Stimulated activated CD4-positive, alpha-beta T cell treated with anti-CD3 and anti-CD28 coated beads, Interleukin-2, amount 100 ng/mL, for 24 hours (primary cell): ENCODE measurements around the gene CYBA.
"Not testable (repeated sequence)": the region's sequence is repeated elsewhere in the genome, so short reads cannot be mapped to it uniquely, and the experiment has no call there.

Experiments used
- DNase-seq, 2 donors: peaks; one replicate each; pipeline ENCODE4 v3.0.0-alpha.2; 2020

CYBA gene

DNA sequence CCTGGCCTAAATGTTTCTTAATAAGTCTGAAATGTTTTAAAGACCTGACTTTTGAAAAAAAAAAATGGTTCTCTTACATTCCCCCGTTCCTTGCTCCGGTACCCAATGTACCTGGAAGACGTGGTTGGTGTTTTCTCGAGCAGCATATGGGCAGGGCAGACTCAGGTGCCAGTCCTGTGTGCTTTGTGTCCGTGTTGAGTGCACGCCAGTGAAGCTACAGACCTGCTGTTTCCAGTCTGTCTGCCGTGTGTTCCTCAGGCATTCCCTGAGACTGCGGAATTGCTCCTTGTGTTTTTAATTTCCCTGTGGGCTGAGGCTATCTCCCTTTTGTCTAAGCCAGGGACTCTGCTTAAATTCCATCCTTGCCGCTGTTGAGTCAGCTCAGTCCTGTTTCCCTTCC lies 24.2 kb downstream of the CYBA start:
- DNase-seq = no peak

GRCh38 chr16:88624977-88625576 lies 25.8 kb downstream of the CYBA start:
- DNase-seq = no peak

DNA sequence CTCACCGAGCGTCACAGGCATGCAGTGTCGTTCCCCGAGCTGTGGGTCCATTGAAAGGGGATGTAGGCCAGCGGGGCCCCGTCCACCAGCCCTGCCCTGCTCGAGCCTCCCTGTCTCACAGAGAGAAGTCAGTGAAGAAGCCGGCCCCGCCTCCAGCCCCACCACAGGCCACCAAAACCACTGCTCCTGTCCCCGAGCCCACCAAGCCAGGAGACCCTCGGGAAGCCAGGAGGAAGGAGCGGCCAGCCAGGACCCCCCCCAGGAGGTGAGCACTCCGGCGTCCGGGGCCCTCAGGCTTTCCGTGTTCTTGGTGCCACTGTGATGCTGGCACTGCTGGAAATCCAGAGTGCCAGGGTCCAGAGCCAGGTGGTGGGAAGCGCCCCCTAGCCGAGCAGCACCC lies 26.4 kb downstream of the CYBA start:
- DNase-seq = no peak

- DNase-seq = no peak
Observed at GRCh38 chr16:88623858-88624257, 27.0 kb downstream of the CYBA start.

- DNase-seq = no peak
Observed at GRCh38 chr16:88622866-88623265, 28.0 kb downstream of the CYBA start.

DNA sequence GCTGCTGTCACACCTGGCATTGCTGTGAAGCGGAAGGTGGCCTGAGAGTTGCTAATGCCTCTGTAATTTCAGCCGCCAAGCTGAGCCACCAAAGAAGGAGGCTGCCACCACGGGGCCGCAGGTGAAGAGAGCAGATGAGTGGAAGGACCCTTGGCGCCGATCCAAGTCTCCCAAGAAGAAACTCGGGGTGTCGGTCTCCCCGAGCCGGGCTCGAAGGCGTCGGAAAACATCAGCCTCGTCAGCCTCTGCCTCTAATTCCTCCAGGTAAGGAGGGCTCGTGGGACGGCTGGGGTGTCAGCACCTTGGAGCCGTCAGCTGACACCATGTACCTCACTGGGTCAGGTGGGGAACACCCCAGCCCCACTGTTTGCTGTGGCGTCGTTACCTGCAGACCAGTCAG lies 28.7 kb downstream of the CYBA start:
- DNase-seq = no peak

- DNase-seq = peak in 1 of 2 donors; percentile 53
Observed at GRCh38 chr16:88619859-88620815, 30.7 kb downstream of the CYBA start.

DNA sequence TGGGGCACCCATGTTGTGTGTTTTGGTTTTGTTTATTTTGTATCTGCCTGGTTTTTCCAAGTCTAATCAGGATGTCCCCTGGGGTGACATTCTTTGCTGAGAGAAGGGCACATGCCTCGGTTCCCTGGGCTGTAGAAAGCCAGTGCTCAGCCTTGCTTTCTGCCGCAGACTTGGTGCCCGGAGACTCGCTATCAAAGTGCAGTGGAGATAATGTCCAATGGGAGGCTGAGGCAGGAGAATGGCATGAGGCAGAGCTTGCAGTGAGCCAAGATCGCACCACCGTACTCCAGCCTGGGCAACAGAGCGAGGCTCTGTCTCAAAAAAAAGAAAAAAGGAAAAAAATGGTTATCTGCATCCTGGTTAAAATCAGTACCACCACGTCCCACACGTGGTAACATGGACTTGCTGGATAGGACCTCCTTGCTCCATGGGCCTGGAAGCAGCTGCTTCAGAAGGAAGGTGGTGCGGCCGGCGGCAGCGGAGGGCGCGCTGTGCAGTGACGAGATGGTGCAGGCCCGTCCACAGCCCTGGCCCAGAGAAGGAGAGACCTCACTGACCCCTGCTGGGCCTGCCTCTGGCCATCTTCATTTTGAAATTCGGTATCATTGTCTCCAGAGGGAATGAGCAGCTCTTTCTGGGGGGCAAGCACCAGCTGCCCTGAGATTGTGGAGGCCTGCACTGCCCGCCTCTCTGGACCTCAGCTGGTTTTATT lies 31.7 kb downstream of the CYBA start:
- DNase-seq = no peak

DNA sequence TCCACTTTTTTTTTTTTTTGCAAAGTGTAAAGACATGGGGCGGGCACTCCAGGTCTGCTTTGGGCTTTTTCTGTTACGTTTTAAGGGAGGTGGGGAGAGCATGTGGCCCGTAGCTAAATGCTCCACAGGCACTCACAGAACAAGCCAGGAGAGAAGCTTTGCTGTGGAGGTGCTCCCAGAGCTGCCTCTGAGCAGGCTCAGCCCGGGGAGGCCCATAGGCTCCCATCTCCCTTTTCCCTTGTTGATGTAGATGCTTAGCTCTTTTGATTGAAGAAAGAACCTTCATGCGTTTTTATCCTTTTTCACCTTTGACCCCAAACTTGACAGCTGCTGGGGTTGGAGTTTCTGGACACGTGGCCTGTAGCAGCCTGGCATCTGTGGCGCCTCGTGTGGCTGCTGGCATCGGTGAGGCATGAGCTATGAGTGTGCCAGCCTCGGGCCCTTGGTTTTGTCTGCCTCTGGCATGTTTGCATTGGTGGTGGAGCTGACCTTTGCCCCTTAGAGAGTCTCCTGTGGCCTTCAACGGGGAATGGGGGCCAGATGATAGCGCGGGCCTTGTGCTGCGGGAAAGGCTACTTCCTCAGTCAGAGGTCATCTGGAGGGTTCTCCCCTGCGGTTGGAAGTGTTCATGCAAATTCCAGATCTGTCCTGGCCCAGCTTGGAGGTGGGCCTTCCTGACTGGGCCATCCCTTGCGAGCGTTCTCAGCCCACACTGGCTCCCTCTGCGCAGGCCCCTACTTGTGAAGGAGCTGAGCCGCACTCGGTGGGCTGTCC lies 32.5 kb downstream of the CYBA start:
- DNase-seq = no peak

DNA sequence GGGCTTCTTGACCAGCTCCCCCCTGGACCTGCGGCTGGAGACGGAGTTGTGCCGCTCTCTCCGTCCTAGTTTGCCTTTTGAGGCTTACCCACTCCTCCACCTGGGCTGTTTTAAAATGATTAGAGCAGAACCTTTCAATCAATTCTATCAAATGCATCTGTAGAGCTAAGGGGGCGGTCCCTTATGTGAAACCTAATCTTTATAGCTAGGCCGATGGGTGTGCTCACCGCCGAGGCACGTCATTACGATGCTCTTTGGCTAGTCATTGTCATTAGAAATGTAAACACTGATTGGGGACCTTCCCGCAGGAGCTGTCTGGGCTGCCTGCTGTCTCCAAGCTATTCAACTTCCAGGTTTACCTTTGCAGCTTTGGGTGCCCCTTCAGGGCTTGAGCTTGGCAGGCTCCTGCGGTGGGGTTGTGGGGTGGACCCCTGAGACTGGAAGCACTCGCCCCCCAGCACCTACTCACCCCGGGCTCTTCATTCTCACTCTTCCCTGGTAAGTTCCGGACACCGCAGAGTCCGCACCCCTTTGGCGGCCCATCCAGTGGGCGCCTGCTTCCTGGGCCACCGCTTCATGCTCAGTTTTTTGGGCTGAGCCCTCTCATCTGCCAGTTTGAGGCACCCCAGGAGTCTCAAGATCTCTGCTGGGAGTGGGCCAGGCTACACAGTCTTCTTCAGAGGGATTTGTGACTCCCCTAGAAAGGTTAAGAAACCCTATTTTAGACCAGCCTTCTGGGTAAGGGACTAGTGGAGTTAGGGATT lies 33.4 kb downstream of the CYBA start:
- no peak for DNase-seq

DNA sequence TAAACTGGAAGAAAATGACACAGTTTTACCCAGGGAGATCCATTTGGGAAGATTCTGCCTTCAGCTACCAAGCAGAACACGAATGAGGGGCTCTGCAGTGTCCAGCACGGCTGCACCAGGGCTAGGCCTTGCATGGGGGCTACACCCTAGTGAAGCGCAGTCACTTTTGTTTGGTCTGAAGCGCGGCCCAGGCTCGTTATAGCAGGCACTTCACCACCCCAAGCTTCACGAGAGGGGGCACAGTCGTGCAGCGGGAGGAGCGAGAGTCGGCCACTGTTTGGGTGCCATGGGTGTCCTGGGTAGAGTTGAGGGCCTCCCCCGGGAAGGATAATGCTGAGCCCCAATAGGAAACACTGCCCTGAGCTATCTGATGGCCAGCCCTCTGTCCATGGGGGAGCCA lies 34.1 kb downstream of the CYBA start:
- DNase-seq = no peak

DNA sequence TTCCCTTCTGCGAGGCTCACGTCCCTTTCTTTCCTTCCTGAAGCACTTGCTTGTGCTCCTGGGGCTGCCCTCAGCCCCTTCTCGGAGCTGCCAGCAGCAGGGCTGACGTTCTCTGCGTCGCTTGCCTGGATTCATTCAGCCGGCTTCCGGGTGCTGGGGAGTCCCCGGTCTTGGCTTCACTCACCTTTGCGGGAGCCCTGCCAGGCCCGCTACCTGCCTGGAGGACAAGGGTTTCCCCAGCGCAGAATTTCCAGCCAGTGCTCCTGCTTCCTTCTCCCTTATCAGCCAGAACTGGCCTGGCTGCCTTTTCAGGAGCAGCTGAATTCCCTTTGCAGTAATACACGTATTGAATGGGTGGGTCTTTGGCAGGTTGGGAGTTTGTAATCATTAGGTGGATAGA lies 34.5 kb downstream of the CYBA start:
- no peak for DNase-seq

GRCh38 chr16:88614818-88615580 lies 35.9 kb downstream of the CYBA start:
- no peak for DNase-seq

GRCh38 chr16:88613911-88614817 lies 36.7 kb downstream of the CYBA start:
- no peak for DNase-seq

GRCh38 chr16:88613293-88613692 lies 37.6 kb downstream of the CYBA start:
- no peak for DNase-seq

DNA sequence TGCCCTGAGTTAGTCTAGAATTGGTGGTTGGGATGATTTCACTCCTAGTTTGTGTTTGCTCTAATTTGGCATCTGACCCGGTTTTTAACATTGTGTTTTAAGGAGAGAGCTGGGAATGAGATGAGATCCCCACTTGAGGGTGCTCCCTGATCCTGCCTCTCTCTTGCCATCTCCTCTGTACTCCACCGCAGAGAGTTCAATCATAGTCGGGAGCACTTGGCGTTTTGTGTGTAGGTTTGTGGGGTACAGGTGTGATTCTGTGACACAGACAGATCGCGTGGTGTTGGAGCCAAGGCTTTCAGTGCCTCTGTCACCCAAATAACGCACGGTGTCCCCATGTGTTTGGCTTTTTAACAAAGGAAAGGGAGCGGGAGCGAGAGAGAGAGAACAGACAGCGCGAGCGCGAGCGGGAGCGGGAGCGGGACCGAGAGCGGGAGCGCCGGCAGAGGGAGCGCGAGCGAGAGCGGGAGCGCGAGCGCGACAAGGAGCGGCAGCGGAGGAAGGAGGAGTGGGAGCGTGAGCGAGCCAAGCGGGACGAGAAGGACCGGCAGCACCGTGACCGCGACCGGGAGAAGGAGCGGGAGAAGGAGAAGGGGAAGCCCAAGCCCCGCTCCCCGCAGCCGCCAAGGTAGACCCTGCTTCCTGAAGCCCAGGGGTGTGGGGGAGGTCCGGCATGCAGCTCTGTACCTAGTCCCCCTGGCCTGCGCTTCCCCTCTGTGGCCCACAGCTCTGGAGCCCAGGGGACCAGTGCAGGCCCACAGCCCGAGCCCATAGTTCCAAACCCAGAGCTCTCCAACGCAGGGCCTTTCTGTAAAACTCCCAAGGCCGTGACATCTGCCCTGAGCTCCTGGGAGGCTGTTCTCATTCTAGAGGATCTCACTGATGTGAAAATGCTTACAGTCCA lies 39.7 kb downstream of the CYBA start:
- DNase-seq = no peak

- no peak for DNase-seq
Observed at GRCh38 chr16:88610080-88610479, 40.8 kb downstream of the CYBA start.

GRCh38 chr16:88609426-88609825 lies 41.4 kb downstream of the CYBA start:
- DNase-seq = not testable (repeated sequence)

- no peak for DNase-seq
Observed at GRCh38 chr16:88608076-88608475, 42.8 kb downstream of the CYBA start.
